GM21529 (cell line): ENCODE measurements around the gene HIVEP2.

ENCODE experiments used
- ATAC-seq: cut with Tn5 transposase; IDR thresholded peaks from one replicate; pipeline ENCODE4 v1.9.1; 2021; ENCODE audit not compliant: unreplicated experiment

HIVEP2 gene

DNA sequence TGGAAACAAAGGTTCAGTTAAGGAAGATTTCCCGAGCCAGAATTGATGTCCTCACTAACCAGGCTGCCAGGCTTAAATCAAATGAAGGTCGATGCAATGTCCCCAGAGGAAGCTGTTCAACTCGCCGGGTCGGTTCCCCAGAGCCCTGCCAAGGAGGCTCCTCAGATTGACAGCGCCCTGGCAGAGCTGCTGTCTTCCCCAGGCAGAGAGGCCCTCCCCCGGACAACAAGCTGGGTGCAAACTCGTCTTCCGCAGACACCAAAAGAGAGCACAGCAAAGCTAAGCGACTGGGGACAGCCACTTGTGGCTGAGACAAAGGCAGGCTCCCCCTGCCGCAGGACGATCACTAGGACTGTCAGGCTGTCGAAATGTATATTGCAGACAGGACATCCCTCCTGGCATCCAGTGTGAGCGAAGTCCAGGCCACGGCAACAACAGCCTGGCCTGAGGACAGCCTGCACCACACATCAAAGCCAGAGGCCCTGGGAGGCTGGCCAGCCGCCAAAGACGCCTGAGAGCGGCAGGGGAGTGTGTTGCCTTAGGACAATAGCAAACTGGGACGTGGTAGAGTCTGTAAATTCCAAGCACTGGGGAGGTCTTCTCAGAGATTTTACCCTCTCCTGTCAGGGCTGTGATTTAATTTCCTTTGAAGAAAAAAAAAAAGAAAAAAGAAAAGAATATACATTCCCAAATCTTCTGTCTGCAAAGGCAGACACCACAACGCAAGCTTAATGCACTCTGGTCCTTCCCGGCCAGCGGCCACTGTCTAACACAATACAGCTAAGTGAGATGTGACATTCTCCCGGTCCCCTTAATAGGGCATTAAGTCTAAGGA, 99.1 kb downstream of the HIVEP2 start:
- ATAC-seq = no peak

DNA sequence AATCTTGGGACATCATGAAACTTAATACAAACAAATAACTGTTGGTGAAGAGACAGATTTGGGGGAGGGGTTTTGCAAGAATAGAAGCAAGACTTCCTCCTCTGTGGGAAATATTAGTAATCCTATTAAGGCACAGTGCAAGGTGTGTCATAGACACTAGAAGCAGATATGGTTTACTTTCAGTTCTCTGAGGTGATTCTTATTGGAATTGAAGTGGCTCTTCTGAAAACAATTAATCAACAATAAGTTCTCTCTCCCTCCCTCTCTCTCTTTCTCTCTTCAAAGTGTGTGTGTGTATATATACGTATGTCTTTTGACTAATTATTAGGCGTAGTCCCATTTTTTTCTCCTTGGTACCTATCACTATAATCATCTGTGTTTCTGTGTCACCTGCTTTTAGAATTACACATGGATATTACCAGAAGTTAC, 99.8 kb downstream of the HIVEP2 start:
- ATAC-seq = peak; percentile 38

DNA sequence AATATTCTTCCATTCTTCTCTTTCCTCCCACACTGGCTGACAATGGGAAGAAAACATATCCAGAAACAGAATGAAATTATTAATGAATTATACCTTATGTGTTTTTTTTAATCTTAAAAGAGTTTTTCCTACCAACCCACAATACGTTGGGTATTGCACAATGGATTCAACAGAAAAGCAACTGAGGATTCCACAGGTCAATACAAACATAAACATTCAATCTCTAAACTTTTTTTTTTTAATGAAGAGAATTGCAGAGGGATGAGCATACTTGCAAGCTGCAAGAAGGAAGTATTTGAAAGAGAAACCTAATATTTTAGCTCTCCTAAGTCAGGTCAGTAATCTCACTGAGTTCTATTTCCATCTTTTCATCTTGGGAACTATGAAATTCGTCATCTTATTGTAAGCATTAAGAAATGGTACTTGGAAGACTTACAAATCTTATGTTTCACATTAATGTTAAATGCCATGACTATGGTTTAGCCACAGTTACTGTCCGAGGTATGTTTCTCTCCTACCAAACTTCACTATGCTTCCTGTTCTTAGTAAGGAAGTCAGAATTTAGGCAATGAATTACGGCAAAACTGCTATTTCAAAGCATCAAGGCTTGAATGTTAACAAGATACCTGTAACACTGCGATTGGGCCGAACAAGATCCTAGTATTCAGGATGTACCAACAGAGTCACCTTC, 100.8 kb downstream of the HIVEP2 start:
- no peak for ATAC-seq

DNA sequence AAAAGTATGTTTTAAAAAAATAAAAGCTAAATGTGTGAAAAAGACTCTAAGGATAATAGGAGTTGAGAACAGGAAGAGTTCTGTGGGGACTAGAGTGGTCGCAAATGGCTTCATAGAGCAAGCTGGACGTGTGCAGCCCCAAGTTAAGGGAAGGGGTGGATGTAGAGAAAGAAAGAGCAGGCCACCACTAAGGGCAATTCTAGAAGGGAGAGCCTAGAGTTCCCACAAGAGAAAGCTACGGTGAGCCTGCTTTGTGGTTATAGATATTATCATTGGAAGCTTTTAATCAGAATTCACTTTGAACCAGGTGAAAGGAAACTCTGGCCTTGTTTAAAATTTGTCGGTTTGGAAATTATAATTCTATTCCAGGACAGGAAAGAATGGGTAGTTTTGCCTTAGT, 101.6 kb downstream of the HIVEP2 start:
- no peak for ATAC-seq

DNA sequence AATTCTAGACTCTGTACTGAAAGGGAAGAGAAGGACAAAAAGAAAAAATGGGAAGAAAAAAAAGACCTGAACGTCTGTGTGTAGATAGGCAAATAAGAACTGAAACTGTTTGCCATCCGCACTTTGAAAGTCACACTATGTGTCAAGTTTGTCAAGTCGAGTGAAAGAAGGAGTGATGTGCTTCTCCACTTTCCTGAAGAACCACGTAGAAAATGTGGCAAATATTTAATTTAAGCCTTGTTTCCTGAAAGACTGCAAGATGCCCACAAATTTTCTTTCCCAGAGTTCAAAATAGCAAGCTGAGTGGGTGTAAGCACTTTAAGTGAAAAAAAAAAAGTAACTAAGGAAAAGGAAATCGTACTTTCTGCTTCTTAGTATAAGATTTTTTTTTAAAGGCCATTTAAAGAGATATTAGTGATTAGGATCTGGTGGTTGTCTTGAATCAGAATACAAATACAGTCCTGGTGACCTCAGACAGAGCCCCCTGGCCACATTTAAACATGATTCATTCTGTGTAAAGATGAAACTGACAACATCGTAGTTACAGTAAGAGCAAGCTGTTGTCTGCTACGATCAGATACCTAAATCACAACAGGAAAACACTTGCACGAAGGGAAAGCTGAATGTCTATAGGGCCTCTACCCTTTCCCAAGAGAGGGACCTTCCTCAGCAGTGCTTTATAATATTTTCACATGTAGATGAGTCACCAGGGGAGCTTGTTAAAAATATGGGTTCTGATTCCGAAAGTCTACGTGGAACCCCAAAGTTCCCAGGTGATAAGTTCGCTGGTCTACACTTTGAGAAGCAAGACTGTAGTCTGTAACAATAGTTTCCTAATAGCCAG, 102.3 kb downstream of the HIVEP2 start:
- ATAC-seq = peak; percentile 60

DNA sequence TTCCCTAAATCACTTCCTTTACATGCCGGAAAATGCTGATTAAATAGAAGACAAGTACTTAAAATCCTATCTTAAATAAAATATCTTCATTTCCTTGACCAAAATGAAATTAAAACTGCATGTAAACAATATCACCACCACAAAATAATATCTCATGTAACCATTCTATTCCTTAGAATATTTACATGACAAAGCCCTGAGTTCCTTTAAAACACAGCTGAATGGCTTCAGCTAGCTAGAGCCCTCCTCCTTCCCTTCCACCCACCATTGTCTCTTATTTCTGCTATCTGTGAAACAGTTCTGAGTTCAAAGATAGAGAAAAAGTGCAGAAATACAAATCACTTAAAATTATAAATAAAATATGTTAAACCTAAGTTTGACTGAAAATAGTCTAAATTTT, 103.1 kb downstream of the HIVEP2 start:
- ATAC-seq = no peak

DNA sequence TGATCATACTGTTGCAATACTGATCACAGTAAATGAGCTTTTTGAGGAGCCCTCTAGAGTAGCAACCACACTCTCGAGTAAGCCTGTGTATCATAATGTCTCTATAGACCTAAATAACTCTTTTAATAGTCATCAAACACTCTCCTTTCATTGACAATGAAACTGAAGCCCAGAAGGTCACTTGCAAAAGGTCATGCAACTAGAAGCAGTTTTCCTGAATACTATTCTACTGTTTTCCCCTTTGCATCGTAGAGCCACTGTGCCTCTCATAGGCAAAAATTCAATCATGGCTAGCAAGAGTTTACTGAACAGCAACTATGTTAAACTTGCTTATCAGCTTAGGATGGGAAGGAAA, 105.3 kb downstream of the HIVEP2 start:
- no peak for ATAC-seq

DNA sequence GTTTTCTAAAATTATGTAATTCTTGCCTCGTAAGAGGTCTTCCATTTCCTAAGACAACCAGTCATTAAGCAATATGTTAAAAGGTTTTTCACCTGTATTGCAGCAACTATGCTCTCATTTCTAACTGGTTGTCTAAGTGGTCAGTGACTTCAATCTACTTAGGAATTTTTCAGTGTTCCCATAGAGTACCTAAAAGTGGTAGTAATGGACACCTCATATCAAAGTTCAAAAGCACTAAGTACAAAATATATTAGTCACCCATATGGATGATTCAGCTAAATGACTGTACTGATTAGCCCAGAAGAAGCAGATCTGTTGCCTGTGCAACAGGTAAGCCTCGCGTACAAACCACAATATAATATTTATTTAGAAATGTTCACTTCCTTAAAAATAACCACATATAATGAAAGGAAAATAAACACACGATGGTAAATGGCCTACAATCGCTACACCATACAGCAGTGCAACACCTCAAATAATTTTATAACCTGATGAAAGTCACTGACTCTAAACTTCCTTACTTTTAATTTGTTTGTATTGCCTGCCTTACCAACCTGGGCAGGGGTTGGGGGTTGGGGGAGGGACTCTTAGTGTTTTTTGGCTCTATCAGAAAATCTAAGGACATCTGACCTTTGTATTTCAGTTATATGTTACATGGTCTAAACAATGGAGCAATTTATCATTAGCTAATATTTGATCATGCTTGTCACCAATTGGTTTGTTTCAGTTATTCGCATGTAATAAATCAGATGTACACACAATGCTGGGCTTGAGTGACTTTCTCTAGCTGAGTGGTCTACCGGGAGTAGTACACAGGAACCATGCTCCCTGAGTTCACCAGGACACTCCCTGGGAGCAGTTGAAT, 105.9 kb downstream of the HIVEP2 start:
- ATAC-seq = no peak

DNA sequence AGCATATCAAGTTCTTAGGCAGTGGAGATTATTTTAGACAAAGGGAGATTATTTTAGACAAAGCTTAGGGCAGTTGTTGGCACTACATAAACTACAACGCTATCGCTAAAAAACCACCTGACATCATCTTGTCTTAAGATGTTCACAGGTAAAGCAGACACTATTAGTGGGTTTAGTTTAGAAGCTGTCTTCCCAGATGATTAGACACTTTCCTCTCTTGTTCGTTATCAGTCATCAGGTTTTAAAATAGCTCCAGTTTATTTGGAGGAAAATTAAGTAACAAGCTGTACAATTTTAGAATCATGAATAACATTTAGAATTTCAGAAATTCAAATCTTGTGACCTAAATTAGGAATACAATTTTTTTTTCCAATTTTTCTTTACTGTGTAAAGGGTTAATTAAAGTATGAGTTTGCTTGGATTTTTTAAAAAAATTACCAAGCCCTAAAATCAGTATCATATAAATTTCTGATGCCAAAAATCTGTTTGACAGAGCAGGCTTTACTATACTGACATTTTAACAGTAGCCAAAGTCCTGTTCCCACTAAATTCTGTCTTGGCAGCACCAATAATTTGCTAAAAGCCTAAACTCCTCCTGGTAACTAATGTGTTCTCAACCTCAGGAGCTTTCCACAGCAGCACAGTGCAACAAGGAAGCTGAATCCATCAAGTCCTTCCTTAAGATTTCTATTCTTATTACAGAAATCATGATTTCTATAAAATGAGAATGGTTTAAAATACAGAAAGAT, 109.0 kb downstream of the HIVEP2 start:
- no peak for ATAC-seq

DNA sequence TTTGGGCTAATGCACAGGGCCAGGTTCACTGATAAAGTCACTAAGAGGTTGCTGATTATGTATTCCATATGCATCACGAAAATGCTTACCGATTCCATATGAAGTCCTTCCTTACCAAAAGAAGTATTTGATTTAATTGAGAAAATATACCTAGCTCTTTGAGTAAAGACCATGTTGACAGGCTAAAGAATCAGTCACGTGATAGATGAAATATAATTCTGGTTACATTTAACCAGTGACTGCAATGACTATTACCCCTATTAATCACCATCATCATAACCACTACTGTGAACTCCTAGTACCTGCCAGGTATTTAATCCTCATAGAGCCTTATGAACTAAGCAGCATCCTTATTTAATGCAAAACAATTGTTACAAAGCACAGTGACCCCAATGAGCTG, 110.1 kb downstream of the HIVEP2 start:
- ATAC-seq = no peak

DNA sequence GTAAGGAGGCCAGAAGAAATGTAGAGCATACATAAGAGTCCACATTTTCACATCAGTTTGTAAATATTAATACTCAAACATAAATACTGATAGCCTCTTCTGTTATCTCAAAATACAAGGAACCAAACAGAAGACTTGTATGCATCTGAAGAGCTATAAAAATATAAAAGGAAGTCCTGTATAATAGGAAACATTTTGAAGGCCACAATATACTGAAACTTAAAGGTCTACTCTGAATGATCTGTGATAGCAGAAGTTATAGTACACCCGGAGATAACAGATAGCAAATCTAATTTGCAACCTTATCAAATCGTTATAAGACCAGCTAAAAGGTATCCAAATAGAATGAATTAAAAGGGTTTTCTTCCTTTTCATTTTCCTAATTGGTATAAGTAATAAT, 111.2 kb downstream of the HIVEP2 start:
- ATAC-seq = no peak

DNA sequence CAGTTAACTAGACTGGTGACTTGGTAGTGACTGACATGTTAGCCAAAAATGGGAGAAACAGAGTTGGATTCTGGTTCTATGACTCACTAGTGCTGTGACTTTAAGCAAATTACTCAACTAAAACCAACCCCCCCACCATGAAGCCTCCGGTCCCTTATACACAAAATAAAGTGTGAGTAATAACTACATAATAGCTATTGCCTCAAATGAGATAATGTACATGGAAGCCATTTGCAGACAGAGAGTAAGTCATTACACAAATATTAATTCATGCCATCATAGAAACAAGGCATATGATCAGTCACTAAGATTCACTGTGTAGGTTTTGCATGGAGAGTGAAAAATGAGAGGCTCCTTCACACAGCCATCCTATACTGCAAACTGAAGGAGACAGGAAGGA, 111.9 kb downstream of the HIVEP2 start:
- ATAC-seq = no peak

DNA sequence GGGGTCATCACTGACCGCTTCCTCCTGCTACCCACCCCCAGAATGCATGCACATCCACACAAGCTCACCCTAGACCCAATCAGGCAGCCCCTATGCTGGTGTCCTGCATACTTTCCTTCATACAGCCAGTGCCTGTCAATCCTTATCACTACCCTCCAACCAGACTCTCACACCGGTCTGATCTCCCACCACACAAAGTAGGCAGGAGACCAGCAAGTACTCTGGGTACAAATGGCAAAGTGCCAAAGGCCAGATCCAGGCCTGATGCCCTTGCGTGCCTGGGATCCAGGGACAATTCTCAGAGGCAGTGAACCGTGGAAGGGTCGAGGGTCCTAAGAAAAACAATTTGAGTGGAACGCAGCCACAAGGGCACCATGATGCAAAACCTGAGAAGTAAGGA, 114.2 kb downstream of the HIVEP2 start:
- no peak for ATAC-seq

DNA sequence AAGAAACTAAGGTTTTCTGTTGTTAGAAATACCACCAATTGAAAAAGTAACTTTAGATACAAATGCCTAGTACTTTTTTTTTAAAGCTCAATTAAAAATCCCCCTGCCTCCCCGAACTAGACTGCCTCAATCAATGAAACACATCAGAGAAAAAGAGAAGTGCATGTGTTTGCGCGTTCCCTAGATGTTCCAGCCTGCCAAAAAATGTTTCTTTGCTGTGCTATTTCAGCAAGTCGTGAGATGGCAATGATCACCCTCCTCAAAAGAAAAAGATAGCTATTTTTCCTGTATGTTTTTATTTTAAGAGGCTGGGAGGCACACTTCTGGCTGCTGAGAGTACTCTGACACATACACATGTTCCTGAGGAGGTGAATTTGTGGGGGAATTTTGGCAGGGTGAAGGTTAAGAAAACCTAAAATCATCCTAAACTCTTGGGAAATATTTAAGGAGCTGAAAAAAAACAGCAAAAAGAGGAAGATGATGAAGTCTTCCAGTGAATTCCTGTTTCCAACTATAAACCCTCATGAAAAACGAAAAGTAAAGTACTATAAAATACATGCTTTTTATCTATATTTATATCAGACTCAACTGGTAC, 114.8 kb downstream of the HIVEP2 start:
- ATAC-seq = no peak

DNA sequence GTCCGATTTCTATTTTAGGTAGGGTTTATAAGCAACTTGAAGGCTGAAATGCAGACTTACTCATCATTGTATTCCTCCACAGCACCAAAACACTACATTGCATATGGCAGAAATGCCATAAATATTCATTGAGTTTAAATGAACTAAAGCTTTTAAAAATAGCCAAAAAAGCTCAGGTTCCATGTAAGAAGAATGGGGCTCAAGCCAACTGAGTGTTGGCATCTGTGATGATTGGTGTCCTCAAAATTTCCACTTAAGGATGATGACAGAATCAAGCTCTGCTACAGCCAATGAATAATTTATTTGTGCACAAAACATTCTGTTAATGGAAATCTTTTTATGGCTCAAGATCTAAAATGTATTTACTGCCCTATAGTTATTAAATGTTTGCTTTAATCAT, 115.4 kb downstream of the HIVEP2 start:
- ATAC-seq = no peak

DNA sequence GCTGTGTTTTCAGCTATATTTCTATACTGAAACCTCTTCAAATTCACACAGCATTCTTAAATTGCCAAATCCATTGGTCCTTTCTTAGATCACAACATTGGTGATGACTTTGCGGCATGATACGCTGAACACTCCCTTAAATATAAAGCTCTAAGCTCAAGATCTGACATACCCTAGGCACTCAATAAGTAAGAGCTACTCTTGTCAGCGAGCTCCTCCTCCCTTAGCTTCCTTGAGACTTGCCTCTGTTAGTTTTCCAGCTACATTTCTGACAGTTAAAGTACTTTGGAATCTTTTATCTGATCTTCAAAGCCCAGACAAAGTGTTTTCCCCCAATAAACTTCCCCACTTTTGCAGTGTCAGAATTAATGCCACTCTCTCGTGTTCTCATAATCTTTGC, 117.0 kb downstream of the HIVEP2 start:
- no peak for ATAC-seq

DNA sequence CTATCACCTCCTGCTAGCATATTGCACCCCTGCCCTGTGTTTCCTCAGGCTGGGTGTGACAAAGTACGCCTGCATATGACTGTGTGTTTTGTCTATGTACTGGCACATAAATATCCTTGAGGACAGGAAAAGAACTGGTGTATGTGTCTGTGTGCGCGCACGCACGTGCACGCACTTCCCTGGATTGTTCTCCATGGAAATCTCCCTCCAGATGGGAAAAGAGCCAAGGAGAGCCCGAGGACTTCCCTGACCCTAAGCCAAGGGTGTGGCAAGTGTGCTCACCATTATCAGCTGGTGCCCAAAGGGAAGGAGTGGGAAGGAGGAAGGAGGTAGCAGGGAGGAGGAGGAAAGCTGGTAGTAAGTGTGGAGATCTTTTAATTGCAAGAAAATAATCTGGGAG, 117.6 kb downstream of the HIVEP2 start:
- no peak for ATAC-seq

DNA sequence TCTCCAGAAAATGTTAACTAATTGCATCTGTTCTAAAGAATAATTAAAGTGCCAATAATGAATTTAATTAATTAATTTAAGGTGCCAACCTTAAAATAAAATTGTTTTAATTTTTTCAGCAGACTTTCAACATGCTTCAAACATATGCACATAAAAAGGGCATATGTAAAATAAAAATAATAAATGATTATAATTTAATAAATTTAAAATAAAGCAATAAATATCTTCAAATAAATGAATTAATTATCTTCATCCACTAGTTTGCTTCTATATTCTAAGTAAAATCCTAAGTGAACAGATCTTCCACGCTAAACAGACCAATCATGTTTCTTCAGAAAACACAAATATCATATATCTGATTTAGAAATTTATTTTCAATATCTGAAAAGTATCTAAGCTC, 119.2 kb downstream of the HIVEP2 start:
- no peak for ATAC-seq

DNA sequence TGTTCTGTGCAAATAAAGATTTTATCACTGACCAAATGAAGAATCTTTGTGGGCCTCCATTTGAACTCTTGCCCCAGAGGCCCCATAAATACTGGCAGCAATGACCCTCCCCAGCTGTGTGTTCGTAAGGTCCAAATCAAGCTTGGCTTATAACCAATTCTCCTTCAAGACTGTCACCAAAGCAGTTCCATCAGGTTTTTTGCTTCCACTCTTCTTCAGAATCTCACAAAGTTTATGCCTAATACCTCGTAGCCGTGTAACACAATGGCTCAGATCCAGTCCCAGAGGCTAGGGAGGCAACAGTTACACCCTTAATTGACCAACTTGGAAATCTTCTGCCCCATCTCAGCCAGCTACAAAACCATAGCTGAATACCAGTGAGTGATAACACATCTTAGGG, 120.5 kb downstream of the HIVEP2 start:
- ATAC-seq = no peak
